Ovary (tissue), 3 donors: Measurements from ENCODE around the gene PHACTR3.

Experiments
- EP300 ChIP-seq: sonication (generic); formaldehyde crosslinking; IDR thresholded peaks from one replicate; pipeline ENCODE4 v1.6.1; 2017; ENCODE audit warnings: antibody characterized with exemption
- POLR2A ChIP-seq: fragments of 450-650 bp; IDR thresholded peaks from one replicate; pipeline ENCODE4 v1.6.1; 2017; ENCODE audit warnings: antibody characterized with exemption, mild to moderate bottlenecking, moderate library complexity
- TF ChIP-seq, protein P1 (sequence below), 3 donors: fragments of 450-650 bp in 2 of 3; fragments of 200-600 bp in 1 of 3; IDR thresholded peaks; one replicate each; pipeline versions ENCODE4 v1.5.1 to v1.8.0; 2016 to 2022; ENCODE audit warnings: antibody characterized with exemption in 3 of 3, mild to moderate bottlenecking in 1 of 3
- donor health status: DM: no; HTN: no; CAD: no.

DNA sequence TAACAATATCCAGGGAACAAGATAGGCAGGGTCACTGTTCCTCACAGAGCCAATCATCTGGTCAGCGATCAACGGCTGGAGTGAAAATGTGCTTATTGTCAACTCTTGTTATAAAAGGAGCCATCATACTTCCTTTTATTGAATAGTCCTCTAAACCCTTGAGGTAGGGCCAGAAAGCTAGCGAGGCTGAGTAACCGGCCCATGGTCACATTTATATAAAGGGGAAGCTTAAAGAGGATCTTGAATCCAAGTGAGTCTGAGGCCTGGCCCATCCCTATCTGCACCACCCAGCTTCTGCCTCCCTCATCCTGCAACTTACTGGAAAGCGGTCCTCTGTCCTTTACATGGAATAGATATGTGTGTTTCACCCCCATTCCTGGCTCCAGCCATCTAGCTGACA, 9.5 kb downstream of the PHACTR3 start:
- TF ChIP-seq, protein P1, sequence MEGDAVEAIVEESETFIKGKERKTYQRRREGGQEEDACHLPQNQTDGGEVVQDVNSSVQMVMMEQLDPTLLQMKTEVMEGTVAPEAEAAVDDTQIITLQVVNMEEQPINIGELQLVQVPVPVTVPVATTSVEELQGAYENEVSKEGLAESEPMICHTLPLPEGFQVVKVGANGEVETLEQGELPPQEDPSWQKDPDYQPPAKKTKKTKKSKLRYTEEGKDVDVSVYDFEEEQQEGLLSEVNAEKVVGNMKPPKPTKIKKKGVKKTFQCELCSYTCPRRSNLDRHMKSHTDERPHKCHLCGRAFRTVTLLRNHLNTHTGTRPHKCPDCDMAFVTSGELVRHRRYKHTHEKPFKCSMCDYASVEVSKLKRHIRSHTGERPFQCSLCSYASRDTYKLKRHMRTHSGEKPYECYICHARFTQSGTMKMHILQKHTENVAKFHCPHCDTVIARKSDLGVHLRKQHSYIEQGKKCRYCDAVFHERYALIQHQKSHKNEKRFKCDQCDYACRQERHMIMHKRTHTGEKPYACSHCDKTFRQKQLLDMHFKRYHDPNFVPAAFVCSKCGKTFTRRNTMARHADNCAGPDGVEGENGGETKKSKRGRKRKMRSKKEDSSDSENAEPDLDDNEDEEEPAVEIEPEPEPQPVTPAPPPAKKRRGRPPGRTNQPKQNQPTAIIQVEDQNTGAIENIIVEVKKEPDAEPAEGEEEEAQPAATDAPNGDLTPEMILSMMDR (IDR thresholded peaks at IDR 0.05) = no peak
- TF ChIP-seq POLR2A = no peak
- no peak for TF ChIP-seq EP300
